K562 (cell line): ENCODE data around the gene GNB5. TPM values are rescaled to one million over a fixed set of nuclear protein-coding genes. Genes with fewer than 3 reads are reported as not detected.

Experiments used
- ARID1B ChIP-seq: fragments of 450-650 bp; IDR thresholded peaks from 2 replicates; pipeline ENCODE4 v1.6.1; 2016; ENCODE audit warnings: antibody characterized with exemption, mild to moderate bottlenecking, inconsistent platforms
- ESRRA ChIP-seq: fragments of 450-650 bp; IDR thresholded peaks from 2 replicates; pipeline ENCODE4 v1.6.1; 2014; ENCODE audit warnings: low read depth, mild to moderate bottlenecking, moderate library complexity, borderline replicate concordance
- HNRNPH1 ChIP-seq: fragments of 200-400 bp; formaldehyde crosslinking; optimal IDR thresholded peaks from 2 replicates; pipeline ENCODE3; 2017; ENCODE audit warnings: low read depth, mild to moderate bottlenecking, low read length, moderate library complexity
- LEF1 ChIP-seq: fragments of 450-650 bp; IDR thresholded peaks from 2 replicates; pipeline ENCODE4 v1.6.1; 2016; ENCODE audit warnings: mild to moderate bottlenecking
- NCOA2 ChIP-seq, 2 experiments: fragments of 450-650 bp; IDR thresholded peaks; 2 replicates each; pipeline ENCODE4 v1.6.1; 2018; ENCODE audit warnings: mild to moderate bottlenecking in 2 of 2, moderate library complexity in 1 of 2; ENCODE audit not compliant: partially characterized antibody in 2 of 2
- NR2F6 ChIP-seq: fragments of 450-650 bp; formaldehyde crosslinking; IDR thresholded peaks from 2 replicates; pipeline ENCODE4 v1.4.0; 2020; ENCODE audit warnings: mild to moderate bottlenecking
- NR3C1 ChIP-seq: sonication (generic); formaldehyde crosslinking; IDR thresholded peaks from 2 replicates; pipeline ENCODE4 v1.8.1; 2022; ENCODE audit warnings: missing genetic modification reagents
- PRPF4 ChIP-seq: fragments of 200-400 bp; formaldehyde crosslinking; IDR thresholded peaks from one replicate; pipeline ENCODE4 v1.6.1; 2017; ENCODE audit warnings: low read length, low read depth, mild to moderate bottlenecking; ENCODE audit not compliant: insufficient read depth, poor library complexity, severe bottlenecking
- RAD21 ChIP-seq, 2 experiments: fragments of 250-450 bp in 1 of 2; fragments of 450-650 bp in 1 of 2; sonication (Bioruptor Pico) in 1 of 2; formaldehyde crosslinking in 1 of 2; IDR thresholded peaks in 1 of 2; conservative IDR thresholded peaks in 1 of 2; 2 replicates each; pipeline versions ENCODE4 v1.4.0 to v1.8.0; 2020 to 2022; ENCODE audit warnings: mild to moderate bottlenecking in 2 of 2, moderate library complexity in 1 of 2
- XRCC5 ChIP-seq: fragments of 200-400 bp; formaldehyde crosslinking; IDR thresholded peaks from 2 replicates; pipeline ENCODE4 v1.6.1; 2017; ENCODE audit warnings: low read depth, mild to moderate bottlenecking, low read length
- ZZZ3 ChIP-seq: fragments of 450-650 bp; IDR thresholded peaks from 2 replicates; pipeline ENCODE4 v1.6.1; 2016; ENCODE audit warnings: antibody characterized with exemption, mild to moderate bottlenecking, moderate library complexity
- polyA plus RNA-seq, 8 experiments: library from polyadenylated mRNA; depleted of rRNA in 4 of 8; stranded (reverse) in 5 of 8; unstranded in 3 of 8; fragments of >200 nt; fragmentation: Nextera tagmentation in 2 of 8; fragmentation: Illumina TruSeq in 1 of 8; extraction: Ambion mirVana in 2 of 8; extraction: Trizol in 1 of 8; gene quantifications; 2 replicates each; pipeline versions ENCODE4 v1.2.1 to v1.2.3, GENCODE V29; 2011 to 2014; ENCODE audit warnings: inconsistent platforms in 1 of 8, missing spikeins in 1 of 8
- total RNA-seq, 7 experiments: library from RNA; depleted of rRNA in 6 of 7; stranded (reverse); fragments of >200 nt in 6 of 7; fragmentation: Illumina TruSeq in 2 of 7; extraction: Trizol in 2 of 7; gene quantifications; 2 replicates each; pipeline versions ENCODE4 v1.2.1 to v1.2.3, GENCODE V29; 2011 to 2021; ENCODE audit warnings: low replicate concordance in 1 of 7
- TF ChIP-seq, protein P1 (sequence below): fragments of 250-450 bp; sonication (Bioruptor Pico); IDR thresholded peaks from 2 replicates; pipeline ENCODE4 v1.9.0; 2021; ENCODE audit warnings: mild to moderate bottlenecking
- TF ChIP-seq, protein P2 (sequence below): sonication (generic); formaldehyde crosslinking; IDR thresholded peaks from 2 replicates; pipeline ENCODE4 v1.8.0; 2022; ENCODE audit warnings: mild to moderate bottlenecking, missing genetic modification reagents
- TF ChIP-seq, protein P3 (sequence below), 3 experiments: IDR thresholded peaks in 2 of 3; conservative IDR thresholded peaks in 1 of 3; 2 replicates each; pipeline ENCODE4 v1.5.1; 2011 to 2012; ENCODE audit warnings: low read length in 3 of 3, mild to moderate bottlenecking in 3 of 3, control low read depth in 2 of 3, improper control_type of control experiment in 1 of 3, inconsistent platforms in 1 of 3, low read depth in 1 of 3, mixed read lengths in 1 of 3, moderate library complexity in 1 of 3; ENCODE audit not compliant: insufficient read depth in 2 of 3
- TF ChIP-seq, protein P4 (sequence below): sonication (generic); formaldehyde crosslinking; IDR thresholded peaks from 2 replicates; pipeline ENCODE4 v1.8.0; 2022; ENCODE audit warnings: mild to moderate bottlenecking, missing genetic modification reagents
- TF ChIP-seq, protein P5 (sequence below): sonication (generic); formaldehyde crosslinking; IDR thresholded peaks from 2 replicates; pipeline ENCODE4 v1.8.0; 2022; ENCODE audit warnings: mild to moderate bottlenecking, missing genetic modification reagents, borderline replicate concordance
- TF ChIP-seq, protein P6 (sequence below): fragments of 450-650 bp; IDR thresholded peaks from 2 replicates; pipeline ENCODE4 v1.6.1; 2018; ENCODE audit warnings: mild to moderate bottlenecking, low read depth; ENCODE audit not compliant: partially characterized antibody

GNB5 gene
- total and polyA plus RNA-seq, 9 of the 15 experiments (the other 6 are each of a cell fraction or from before 2014, with no cell fraction given): 0.11 to 2.1 (median 0.77) TPM

DNA sequence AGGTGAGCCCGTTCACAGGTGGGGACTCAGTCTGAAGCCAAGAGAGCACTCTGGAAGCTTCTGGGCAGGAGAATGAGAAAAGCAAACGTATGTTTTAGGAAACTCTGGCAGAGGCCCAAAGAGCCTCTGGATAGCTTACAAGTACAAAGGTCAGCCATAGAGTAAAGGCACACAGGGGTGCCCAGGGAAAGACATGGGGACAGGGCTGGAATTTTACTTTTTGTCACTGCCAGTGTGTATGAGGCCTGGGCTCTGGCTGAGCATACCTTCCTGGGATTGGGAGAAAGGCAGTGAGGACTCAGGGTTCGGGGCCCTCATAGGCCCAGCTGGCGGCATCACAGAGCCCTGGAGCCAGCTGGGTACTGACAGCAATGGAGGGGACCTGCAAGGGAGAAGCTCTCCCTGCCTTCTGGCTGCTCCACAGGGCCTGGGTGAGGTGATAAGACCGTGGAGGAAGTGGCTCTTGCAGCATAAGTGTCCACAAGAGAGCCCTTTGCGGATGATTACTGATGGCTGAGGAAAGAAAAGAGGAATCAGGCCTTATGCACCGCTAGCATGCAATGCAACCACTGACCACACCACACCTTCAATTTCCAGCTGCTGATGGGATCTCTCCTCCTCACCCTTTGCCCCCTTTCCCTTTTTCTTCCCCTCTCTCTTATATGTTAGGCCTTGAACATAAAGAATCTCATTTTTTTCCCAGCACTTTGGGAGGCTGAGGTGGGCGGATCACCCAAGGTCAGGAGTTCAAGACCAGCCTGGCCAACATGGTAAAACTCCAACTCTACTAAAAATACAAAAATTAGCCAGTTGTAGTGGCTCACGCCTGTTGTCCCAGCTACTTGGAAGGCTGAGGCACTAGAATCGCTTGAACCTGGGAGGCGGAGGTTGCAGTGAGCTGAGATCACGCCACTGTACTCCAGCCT is 53.5 kb downstream of the GNB5 start (continued):
- TF ChIP-seq, protein P1, sequence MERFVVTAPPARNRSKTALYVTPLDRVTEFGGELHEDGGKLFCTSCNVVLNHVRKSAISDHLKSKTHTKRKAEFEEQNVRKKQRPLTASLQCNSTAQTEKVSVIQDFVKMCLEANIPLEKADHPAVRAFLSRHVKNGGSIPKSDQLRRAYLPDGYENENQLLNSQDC (CRISPR knock-in tag): no peak
- TF ChIP-seq NR2F6 (CRISPR knock-in tag) (no peak), ZZZ3 (no peak), LEF1 (0 out of 2 replicates have a peak, but pooled peaks have one; percentile 20), HNRNPH1 (no peak), NCOA2 (IDR thresholded peaks at IDR 0.05; ENCODE audit: partially characterized antibody in 2 of 2) (no peak), NR3C1 (no peak), ESRRA (peak; percentile 57; the same call in 1 of the 2 replicates), ARID1B (peak; percentile 90), XRCC5 (no peak), RAD21 (CRISPR knock-in tag; conservative IDR thresholded peaks at IDR 0.05 in 1 of 2, IDR thresholded peaks at IDR 0.05 in 1 of 2) (peak; percentile 7 to 13; a peak in 2 of 4 replicates), PRPF4 (no peak)
- TF ChIP-seq, protein P2, sequence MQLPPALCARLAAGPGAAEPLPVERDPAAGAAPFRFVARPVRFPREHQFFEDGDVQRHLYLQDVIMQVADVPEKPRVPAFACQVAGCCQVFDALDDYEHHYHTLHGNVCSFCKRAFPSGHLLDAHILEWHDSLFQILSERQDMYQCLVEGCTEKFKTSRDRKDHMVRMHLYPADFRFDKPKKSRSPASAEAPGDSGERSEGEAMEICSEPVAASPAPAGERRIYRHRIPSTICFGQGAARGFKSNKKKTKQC (CRISPR knock-in tag): no peak
- TF ChIP-seq, protein P3, sequence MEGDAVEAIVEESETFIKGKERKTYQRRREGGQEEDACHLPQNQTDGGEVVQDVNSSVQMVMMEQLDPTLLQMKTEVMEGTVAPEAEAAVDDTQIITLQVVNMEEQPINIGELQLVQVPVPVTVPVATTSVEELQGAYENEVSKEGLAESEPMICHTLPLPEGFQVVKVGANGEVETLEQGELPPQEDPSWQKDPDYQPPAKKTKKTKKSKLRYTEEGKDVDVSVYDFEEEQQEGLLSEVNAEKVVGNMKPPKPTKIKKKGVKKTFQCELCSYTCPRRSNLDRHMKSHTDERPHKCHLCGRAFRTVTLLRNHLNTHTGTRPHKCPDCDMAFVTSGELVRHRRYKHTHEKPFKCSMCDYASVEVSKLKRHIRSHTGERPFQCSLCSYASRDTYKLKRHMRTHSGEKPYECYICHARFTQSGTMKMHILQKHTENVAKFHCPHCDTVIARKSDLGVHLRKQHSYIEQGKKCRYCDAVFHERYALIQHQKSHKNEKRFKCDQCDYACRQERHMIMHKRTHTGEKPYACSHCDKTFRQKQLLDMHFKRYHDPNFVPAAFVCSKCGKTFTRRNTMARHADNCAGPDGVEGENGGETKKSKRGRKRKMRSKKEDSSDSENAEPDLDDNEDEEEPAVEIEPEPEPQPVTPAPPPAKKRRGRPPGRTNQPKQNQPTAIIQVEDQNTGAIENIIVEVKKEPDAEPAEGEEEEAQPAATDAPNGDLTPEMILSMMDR (IDR thresholded peaks at IDR 0.05 in 2 of 3, conservative IDR thresholded peaks at IDR 0.05 in 1 of 3; ENCODE audit: insufficient read depth in 2 of 3, low read depth in 1 of 3, low read length in 3 of 3): peak in 1 of 3 experiments; percentile 4; a peak in 1 of 6 replicates
- TF ChIP-seq, protein P4, sequence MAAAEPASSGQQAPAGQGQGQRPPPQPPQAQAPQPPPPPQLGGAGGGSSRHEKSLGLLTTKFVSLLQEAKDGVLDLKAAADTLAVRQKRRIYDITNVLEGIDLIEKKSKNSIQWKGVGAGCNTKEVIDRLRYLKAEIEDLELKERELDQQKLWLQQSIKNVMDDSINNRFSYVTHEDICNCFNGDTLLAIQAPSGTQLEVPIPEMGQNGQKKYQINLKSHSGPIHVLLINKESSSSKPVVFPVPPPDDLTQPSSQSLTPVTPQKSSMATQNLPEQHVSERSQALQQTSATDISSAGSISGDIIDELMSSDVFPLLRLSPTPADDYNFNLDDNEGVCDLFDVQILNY: 0 out of 2 replicates have a peak, but pooled peaks have one; percentile 29
- TF ChIP-seq, protein P5, sequence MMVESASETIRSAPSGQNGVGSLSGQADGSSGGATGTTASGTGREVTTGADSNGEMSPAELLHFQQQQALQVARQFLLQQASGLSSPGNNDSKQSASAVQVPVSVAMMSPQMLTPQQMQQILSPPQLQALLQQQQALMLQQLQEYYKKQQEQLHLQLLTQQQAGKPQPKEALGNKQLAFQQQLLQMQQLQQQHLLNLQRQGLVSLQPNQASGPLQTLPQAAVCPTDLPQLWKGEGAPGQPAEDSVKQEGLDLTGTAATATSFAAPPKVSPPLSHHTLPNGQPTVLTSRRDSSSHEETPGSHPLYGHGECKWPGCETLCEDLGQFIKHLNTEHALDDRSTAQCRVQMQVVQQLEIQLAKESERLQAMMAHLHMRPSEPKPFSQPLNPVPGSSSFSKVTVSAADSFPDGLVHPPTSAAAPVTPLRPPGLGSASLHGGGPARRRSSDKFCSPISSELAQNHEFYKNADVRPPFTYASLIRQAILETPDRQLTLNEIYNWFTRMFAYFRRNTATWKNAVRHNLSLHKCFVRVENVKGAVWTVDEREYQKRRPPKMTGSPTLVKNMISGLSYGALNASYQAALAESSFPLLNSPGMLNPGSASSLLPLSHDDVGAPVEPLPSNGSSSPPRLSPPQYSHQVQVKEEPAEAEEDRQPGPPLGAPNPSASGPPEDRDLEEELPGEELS: no peak
- TF ChIP-seq, protein P6, sequence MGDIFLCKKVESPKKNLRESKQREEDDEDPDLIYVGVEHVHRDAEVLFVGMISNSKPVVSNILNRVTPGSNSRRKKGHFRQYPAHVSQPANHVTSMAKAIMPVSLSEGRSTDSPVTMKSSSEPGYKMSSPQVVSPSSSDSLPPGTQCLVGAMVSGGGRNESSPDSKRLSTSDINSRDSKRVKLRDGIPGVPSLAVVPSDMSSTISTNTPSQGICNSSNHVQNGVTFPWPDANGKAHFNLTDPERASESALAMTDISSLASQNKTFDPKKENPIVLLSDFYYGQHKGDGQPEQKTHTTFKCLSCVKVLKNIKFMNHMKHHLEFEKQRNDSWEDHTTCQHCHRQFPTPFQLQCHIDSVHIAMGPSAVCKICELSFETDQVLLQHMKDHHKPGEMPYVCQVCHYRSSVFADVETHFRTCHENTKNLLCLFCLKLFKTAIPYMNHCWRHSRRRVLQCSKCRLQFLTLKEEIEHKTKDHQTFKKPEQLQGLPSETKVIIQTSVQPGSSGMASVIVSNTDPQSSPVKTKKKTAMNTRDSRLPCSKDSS: no peak
